G401 (cell line): Measurements from ENCODE around the gene COL11A2. TPM values are rescaled to one million over a fixed set of nuclear protein-coding genes. Genes with fewer than 3 reads are reported as not detected.
"Not testable (repeated sequence)": the region's sequence is repeated elsewhere in the genome, so short reads cannot be mapped to it uniquely, and the experiment has no call there.

Source experiments
- DNase-seq: peaks from one replicate; pipeline ENCODE4 v3.0.0-alpha.2; 2015; ENCODE audit warnings: low spot score
- in situ Hi-C: cut with HindIII; loops from 2 replicates; pipeline ENCODE4 v1.10.0; 2016; ENCODE audit warnings: low sequenced_read_pairs, mixed read lengths
- total RNA-seq: library from RNA; depleted of rRNA; stranded (reverse); fragments of >200 nt; shearing (Covaris generic); gene quantifications from 2 replicates; pipeline ENCODE4 v1.2.3, GENCODE V29; 2014; rRNA removed

The COL11A2 gene
- 7.0 and 10.4 TPM in 2 replicates for total RNA-seq

DNA sequence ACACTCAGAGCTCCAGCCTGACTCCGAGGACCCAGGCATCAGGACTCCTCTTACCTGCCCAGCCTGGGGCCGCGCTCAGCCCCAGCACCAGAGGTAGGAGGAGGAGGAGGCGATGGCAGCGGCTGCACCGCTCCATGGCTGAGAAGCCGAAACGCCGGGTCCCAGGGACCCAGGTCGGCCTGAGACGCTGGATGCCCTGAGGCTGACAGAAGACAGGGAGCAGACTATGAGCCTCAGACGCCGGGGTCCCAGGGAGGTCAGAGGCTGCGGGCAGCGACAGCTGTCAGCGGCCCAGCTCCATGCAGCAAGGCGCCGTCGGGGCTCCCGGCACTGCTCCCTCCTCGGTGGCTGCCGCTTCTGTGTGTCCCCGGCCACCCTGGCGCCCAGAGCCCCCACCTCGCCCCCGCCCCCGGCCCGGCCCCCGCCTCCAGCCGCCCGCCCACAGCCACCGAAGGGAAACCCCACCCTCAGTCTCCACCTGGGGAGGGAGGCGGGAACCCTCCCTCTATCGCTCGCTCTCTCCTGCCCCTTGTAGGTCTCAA is at the start of gene COL11A2:
COL11A2 (minus strand) TSS at position 363 of the 542 bp plus-strand sequence; CDS start at position 136, 227 bp downstream.
- DNase-seq, result no peak
- in situ Hi-C loops, result no loop called here

DNA sequence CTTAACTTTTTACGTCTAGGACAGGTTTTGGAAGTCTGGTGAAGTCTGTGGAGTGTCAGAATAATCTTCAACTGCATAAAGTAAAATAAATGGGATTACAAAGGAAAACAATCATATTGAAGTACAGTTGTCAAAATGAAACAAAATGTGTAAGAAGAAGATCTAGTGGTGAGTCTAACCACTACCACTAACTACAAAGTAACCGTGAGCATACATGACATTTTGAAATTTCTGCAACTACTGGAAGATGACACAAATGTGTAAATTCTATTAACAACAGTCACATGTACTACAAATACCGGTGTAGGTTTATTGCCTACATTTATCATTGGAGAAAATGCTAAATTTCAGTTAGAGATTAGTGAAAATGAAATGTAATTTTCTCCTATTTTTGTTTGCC is 49.7 kb upstream of the COL11A2 start:
- no peak for DNase-seq
- in situ Hi-C loops, result no loop called here

DNA sequence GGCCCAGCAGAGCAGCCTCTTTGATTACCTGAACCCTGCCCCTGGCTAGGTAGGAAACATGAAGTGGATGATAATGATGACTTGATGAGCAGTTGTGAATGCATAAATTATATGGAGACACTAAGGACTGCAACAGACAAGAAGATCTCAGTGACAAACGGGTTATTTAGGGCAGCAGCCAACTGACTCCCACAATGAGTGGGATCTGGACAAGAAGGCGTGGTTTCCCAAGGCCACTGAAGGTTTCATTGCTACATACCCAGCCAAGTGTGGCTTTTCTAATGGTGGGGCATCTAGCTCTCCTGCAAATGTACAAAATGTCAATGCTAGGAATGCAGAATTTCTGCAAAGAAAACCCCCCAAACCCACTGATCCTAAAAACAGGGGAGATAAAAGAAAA is 45.5 kb upstream of the COL11A2 start:
- no peak for DNase-seq
- in situ Hi-C loops, result no loop called here

DNA sequence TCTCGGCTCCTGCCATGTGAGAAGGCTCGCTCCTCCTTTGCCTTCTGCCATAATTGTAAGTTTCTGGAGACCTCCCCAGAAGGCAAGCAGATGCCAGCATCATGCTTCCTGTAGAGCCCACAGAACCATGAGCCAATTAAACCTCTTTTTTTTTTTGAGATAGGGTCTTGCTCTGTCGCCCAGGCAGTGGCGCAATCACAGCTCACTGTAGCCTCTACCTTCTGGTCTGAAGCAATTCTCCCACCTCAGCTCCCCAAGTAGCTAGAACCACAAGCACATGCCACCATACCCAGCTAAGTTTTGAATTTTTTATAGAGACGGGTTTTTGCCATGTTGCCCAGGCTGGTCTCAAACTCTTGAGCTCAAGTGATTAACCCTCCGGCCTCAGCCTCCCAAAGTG is 44.6 kb upstream of the COL11A2 start:
- DNase-seq, result no peak
- in situ Hi-C loops, result no loop called here

DNA sequence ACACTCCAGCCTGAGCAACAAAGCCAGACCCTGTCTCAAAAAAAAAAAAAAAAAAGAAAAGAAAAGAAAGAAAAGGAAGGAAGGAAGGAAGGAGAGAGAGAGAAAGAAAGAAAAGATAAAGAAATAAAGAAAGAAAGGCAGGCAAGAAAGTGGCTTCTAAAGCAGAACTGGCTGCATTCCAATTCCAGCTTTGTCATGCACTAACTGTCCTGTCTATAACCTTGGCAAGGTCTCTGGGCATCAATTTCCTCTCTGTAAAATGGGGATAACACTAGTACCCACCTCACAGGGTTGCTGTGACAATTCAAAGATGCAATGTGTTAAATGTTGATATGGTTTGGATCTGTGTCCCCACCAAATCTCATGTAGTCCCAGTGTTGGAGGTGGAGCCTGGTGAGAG is 44.1 kb upstream of the COL11A2 start:
- in situ Hi-C loops, result no loop called here

DNA sequence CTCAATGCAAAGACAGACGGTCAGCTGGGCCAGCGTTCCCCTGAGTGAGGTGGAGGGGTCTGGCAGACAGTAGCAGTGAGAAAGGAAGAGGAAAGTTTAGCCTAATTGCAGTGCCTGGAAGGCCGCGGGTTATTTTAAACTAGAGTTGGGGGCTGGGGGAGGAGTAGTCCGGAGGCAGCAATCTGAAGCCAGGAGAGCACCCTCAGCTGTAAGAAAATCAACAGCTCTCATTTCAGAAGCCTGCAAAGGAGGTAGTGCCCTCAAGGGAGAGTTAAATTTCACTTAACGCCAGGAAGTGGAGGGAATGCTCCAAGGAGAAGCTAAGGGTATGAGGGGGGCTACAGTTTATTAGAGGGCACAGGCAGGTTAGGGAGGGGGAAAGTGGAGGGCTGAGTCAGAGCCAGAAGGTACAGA is 43.0 kb upstream of the COL11A2 start:
- in situ Hi-C loops, result no loop called here
- no peak for DNase-seq

More for the DNA sequence above, 44.1 kb upstream of the COL11A2 start:
- DNase-seq, result no peak

- in situ Hi-C loops, DNase-seq: not testable (repeated sequence)
Observed at GRCh38 chr6:33226503-33227120, 34.3 kb upstream of the COL11A2 start.

GRCh38 chr6:33217681-33218080 is 25.4 kb upstream of the COL11A2 start:
- in situ Hi-C loops, result no loop called here
- no peak for DNase-seq

GRCh38 chr6:33217246-33217645 is 25.0 kb upstream of the COL11A2 start:
- no peak for DNase-seq
- in situ Hi-C loops, result no loop called here

DNA sequence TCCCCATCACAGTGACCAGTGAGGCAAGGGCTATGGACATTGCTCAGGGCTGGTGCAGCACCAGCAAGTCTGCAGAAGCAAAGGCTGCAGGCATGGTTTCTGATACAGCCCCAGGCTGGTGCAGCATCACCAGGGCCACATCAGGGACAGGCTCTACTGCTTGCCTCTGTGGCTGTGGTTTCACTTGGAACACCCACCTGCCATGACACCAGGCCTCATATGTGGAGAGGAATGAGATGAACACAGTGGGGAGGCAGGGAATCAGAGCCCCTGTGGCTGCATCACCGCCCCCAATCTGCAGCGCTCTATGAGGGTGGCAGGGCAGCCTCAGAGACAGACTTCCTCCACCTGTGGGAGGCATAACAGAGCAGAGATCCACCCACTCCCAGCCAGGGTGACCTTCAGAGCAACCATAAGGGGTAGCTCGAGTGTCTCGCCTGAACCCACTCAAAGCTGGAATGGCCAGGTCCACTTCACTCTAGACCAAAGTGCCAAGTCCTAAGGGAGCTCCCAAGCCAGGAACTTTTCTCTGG is 23.9 kb upstream of the COL11A2 start:
- DNase-seq, result no peak
- in situ Hi-C loops, result no loop called here

DNA sequence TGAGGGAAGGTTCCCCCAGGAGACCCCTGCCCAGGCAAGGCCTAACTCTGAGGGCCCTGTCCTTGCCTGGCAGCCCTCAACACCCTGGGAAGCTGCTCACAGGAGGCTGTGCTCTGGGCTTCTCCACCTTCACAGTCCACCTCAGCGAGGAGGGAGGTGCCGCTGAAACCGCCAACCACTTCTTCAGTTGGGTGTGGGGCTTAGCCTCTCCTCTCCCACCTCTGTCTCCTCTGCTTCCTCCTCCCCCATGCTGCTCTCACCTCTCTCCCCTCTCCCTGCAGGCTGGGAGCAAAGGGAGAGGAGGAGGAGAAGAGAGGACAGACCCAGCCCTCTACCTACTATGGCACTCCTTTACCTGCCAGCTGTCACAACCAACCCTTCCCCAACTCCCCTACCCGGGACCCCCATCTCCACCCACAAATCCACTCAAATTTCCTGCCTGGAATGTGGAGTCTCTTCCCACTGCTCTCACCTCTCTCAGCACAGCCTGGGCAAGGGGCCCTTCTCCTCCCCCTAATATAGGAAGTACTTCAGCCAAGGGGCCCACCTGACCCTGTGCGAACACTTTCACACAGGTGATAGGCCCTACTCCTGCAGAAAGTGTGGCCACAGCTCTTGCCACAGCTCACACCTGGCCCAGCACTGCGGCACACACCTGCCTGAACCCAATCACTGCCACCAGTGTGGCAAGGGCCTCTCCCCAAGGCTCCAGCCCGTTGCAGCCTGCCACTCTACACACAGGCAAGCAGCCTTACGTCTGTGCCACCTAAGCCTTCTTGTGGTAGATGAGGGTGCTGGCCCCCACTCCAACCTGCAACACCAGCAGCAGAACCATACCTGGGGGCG is 23.2 kb upstream of the COL11A2 start:
- in situ Hi-C loops, result no loop called here
- DNase-seq, result no peak

DNA sequence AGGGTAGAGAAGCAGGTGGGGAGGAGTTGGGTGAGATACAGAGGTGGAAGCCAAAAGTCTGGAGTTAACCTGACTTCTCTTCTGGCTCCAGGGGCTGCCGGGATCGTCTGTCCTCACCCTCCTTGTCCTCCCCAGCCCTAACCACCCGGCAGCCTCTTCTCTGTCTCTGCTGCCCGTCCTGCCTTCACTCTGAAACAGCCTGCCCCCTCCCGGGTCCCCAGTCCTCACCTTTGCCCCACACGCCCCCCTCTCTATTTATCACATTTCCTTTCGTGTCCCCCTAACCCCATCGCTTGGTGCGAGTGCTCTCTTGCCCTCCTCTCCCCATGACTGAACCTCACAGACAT is 21.7 kb upstream of the COL11A2 start:
- DNase-seq, result no peak
- in situ Hi-C loops, result no loop called here

DNA sequence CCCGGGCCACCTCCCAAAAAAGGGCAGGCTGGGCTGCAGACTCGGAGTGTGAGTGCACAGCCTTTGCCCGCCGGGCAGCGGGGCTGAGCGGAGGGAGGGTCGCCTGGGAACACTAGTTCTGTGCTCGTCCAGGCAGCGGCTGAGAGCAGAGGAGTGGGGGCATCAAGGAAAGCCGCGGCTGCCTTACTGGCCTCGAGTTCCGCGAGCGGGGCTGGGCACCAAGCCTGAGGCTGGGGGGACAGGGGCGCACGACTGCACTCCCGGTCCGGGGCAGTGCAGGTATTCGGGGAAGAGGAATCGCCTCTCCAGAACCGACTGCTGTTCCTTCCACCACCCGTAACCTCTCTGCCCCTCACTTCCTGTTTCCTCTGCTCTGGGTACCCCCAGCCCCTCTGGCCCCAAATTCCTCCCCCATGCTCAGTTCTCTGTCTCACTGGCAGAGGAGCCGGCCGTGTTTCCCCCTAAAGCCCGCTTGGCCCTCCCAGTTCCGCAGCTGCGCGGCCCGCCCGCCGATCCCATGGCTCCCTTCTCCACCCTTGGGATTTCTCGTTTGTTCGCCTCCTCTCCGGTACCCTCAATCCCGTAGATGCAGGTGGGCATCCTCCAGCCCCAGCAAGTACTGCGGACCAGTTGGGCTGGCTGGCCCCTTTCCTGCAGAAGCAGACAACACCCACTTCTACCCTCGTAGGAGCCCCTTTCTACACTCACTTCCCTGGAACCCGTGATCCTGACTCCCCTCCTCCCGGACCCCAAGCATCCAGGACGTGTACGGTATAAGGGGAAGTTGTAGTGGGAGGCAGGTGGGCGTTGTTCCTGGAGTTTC is 21.1 kb upstream of the COL11A2 start:
- in situ Hi-C loops, result no loop called here
- peak; percentile 14 for DNase-seq

GRCh38 chr6:33212857-33213165 is 20.5 kb upstream of the COL11A2 start:
- in situ Hi-C loops, result no loop called here
- DNase-seq, result no peak

DNA sequence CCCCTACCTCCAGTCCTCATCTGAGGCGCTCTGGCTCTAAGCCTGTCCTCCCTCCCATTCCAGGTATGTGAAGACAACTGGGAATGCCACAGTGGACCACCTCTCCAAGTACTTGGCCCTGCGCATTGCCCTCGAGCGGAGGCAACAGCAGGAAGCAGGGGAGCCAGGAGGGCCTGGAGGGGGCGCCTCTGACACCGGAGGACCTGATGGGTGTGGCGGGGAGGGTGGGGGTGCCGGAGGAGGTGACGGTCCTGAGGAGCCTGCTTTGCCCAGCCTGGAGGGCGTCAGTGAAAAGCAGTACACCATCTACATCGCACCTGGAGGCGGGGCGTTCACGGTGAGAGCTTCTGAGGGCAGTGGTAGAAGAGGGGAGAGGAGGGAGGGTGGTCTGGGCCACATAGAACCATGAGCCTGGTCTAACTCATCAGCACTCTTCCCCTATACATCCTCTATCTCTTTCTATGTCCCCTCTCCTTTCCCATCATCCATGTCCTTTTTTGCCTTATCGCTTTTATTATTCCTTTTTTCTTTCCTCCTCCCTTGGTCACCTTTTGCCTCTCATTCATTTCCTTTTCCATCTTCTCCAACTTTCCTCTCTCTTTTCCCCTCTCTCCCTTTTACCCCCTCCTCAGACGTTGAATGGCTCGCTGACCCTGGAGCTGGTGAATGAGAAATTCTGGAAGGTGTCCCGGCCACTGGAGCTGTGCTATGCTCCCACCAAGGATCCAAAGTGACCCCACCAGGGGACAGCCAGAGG is 19.6 kb upstream of the COL11A2 start:
- no peak for DNase-seq
- in situ Hi-C loops, result no loop called here

GRCh38 chr6:33211136-33211535 is 18.9 kb upstream of the COL11A2 start:
- no peak for DNase-seq
- in situ Hi-C loops, result no loop called here

- no peak for DNase-seq
- in situ Hi-C loops, result no loop called here
Observed at GRCh38 chr6:33209856-33210255, 17.6 kb upstream of the COL11A2 start.

DNA sequence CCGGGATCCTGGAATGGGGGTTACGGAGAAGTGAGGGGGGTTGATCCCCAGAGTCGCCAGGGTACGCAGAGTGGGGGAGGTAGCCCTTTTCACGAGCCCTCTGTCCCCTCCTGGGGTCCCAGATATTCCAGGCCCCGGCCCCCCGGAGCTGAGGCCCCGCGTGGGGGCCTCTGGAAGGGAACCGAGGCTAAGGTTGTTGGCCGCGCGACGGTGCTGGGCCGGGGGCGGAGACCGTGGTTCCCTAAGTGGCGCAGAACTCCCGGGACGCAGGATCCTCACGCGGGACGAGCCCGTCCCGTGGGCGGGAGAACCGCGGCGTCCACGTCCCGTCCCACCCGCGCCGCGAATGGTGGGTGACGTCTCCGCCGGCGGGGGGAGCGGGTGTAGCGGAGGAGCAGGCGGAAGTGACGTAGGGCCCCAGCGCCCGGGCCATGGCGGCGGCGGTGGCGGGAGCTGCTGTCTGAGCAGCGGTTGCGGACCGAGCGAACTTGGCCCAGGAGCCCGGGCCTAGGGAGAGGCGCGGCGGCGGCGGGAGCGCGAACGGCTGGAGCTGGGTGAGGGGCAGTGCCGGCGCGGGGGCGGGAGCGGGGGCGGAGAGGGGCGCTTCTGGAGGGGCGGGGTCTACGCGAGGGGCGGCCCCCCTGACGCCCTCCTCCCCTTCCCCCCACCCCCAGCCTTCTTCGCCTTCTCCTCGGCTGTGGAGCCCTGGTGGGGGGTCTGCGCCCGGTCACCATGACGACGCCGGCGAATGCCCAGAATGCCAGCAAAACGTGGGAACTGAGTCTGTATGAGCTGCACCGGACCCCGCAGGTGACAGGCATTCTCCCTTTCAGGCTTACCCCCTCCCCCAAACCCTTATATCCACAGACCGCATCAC is 16.1 kb upstream of the COL11A2 start, which contains the start of gene RING1:
RING1 (plus strand) TSS at position 410 of the 877 bp plus-strand sequence; CDS start at position 733, 323 bp downstream.
- DNase-seq, result peak; percentile 83
- in situ Hi-C loops, result no loop called here
